GM21717 (cell line): ENCODE data around the gene MPZL3.

Experiments used
- ATAC-seq: cut with Tn5 transposase; IDR thresholded peaks from one replicate; pipeline ENCODE4 v1.9.1; 2021; ENCODE audit warnings: mild to moderate bottlenecking, moderate library complexity; ENCODE audit not compliant: unreplicated experiment

Gene MPZL3

GRCh38 chr11:118264569-118265465 is 12.7 kb upstream of the MPZL3 start:
- no peak for ATAC-seq

GRCh38 chr11:118263695-118264568 is 11.8 kb upstream of the MPZL3 start, which contains the start of gene MPZL2:
MPZL2 (minus strand) TSS chr11:118264297; CDS start chr11:118264153, 144 bp downstream.
- ATAC-seq: no peak

GRCh38 chr11:118263112-118263511 is 10.9 kb upstream of the MPZL3 start:
- ATAC-seq: no peak

GRCh38 chr11:118260353-118260752 is 8.2 kb upstream of the MPZL3 start:
- ATAC-seq: no peak

GRCh38 chr11:118259138-118259537 is 7.0 kb upstream of the MPZL3 start:
- ATAC-seq: no peak

- no peak for ATAC-seq
These were observed 6.2 kb upstream of the MPZL3 start for GRCh38 chr11:118258410-118258809.

- no peak for ATAC-seq
These were observed 523 bp upstream of the MPZL3 start for GRCh38 chr11:118252688-118253087.

- no peak for ATAC-seq
These were observed 5.1 kb downstream of the MPZL3 start for GRCh38 chr11:118247041-118247440.

- ATAC-seq: no peak
These were observed 6.1 kb downstream of the MPZL3 start for GRCh38 chr11:118245936-118246562.

GRCh38 chr11:118243993-118244762 is 8.0 kb downstream of the MPZL3 start:
- no peak for ATAC-seq

GRCh38 chr11:118243161-118243560 is 9.0 kb downstream of the MPZL3 start:
- no peak for ATAC-seq

- no peak for ATAC-seq
These were observed 10.4 kb downstream of the MPZL3 start for GRCh38 chr11:118241764-118242098.

GRCh38 chr11:118240999-118241763 is 11.0 kb downstream of the MPZL3 start:
- peak; percentile 55 for ATAC-seq

GRCh38 chr11:118239509-118240205 is 12.5 kb downstream of the MPZL3 start:
- ATAC-seq: no peak

GRCh38 chr11:118238929-118239328 is 13.2 kb downstream of the MPZL3 start:
- no peak for ATAC-seq

- ATAC-seq: no peak
These were observed 13.7 kb downstream of the MPZL3 start for GRCh38 chr11:118238421-118238820.

GRCh38 chr11:118236170-118236569 is 16.0 kb downstream of the MPZL3 start:
- no peak for ATAC-seq

- ATAC-seq: no peak
These were observed 17.3 kb downstream of the MPZL3 start for GRCh38 chr11:118234833-118235232.

GRCh38 chr11:118233850-118234249 is 18.3 kb downstream of the MPZL3 start:
- ATAC-seq: no peak
